Activated CD4-positive, alpha-beta T cell treated with anti-CD3 and anti-CD28 coated beads, Interleukin-2, amount 10 ng/mL, durations not matched to agents 7 days and 5 days (primary cell): ENCODE results near the gene GRAMD1B. TPM values are rescaled to one million over a fixed set of nuclear protein-coding genes. Genes with fewer than 3 reads are reported as not detected.

ENCODE experiments used
- CTCF ChIA-PET: fragments of 350-600 bp; sonication (Branson Sonifier 250); formaldehyde crosslinking; loops from one replicate; lab custom pipeline; 2021; ENCODE audit warnings: antibody characterized with exemption; lab: Charles Lee
- POLR2A ChIA-PET: fragments of 350-600 bp; sonication (Branson Sonifier 250); formaldehyde crosslinking; loops from one replicate; lab custom pipeline; 2021; ENCODE audit warnings: antibody characterized with exemption; lab: Charles Lee
- DNase-seq: peaks from one replicate; pipeline ENCODE4 v3.0.0-alpha.2; 2020
- H3K27ac Mint-ChIP-seq: one replicate; pipeline ENCODE4 v1.8.0; 2021; ENCODE audit warnings: mild to moderate bottlenecking, moderate library complexity, mixed read lengths
- H3K27me3 Mint-ChIP-seq: one replicate; pipeline ENCODE4 v1.8.0; 2021; ENCODE audit warnings: mixed read lengths
- H3K36me3 Mint-ChIP-seq: one replicate; pipeline ENCODE4 v1.8.0; 2021; ENCODE audit warnings: low read depth, mixed read lengths
- H3K4me1 Mint-ChIP-seq: one replicate; pipeline ENCODE4 v1.8.0; 2021; ENCODE audit warnings: mixed read lengths
- H3K4me3 Mint-ChIP-seq: one replicate; pipeline ENCODE4 v1.8.0; 2021; ENCODE audit warnings: mild to moderate bottlenecking, moderate library complexity, mixed read lengths
- H3K9me3 Mint-ChIP-seq: one replicate; pipeline ENCODE4 v1.8.0; 2021; ENCODE audit warnings: mixed read lengths
- total RNA-seq, 2 experiments: library from RNA; stranded (reverse); gene quantifications; one replicate each; pipeline ENCODE4 v1.2.3, GENCODE V29; 2021

Gene GRAMD1B
- total RNA-seq, 2 experiments from 2014 or later, result 35.3 to 36.3 TPM

DNA sequence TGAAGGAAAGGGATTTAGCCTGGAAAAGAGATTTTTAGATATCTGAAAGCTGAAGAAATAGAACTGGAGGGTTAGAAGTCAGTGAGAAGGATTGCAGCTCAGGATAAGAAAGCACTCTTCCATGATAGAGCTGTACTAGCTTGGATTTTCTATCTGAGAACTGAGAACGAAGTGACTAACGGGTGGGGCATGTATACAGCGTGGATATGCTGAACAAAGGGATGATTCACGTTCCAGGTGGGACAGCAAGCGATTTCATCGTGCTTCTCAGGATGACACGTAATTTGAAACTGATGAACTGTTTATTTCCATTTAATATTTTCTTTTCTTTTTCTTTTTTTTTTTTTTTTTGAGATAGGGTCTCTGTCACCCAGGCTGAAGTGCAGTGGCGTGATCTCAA lies 53.0 kb downstream of the GRAMD1B start:
- no peak overlapping the region for H3K27ac Mint-ChIP-seq
- H3K36me3 Mint-ChIP-seq, result peaks cover 19% of the 10 kb centered on the region
- CTCF ChIA-PET, result interaction anchor here (0.6 to 1.3 kb wide), 4 partner anchors 74 to 179 kb away, joined by 3 read pairs; no protein-coding TSS in a partner anchor
- POLR2A ChIA-PET, result no interaction called here
- no peak overlapping the region for H3K4me3 Mint-ChIP-seq
- peaks cover 46% of the 10 kb centered on the region for H3K4me1 Mint-ChIP-seq
- no peaks in the 10 kb centered on the region for H3K27me3 Mint-ChIP-seq
- no peak for DNase-seq
- H3K9me3 Mint-ChIP-seq, result no peaks in the 10 kb centered on the region

GRCh38 chr11:123483466-123483865 lies 53.4 kb downstream of the GRAMD1B start:
- Mint-ChIP-seq H3K9me3 (no peaks in the 10 kb centered on the region), H3K4me1 (peaks cover 42% of the 10 kb centered on the region), H3K36me3 (peaks cover 19% of the 10 kb centered on the region), H3K4me3 (no peak overlapping the region), H3K27me3 (no peaks in the 10 kb centered on the region), H3K27ac (no peak overlapping the region)
- POLR2A ChIA-PET, result no interaction called here
- no peak for DNase-seq
- CTCF ChIA-PET, result interaction anchor here (0.6 to 1.3 kb wide), 3 partner anchors 75 to 180 kb away, joined by 3 read pairs; no protein-coding TSS in a partner anchor

- Mint-ChIP-seq H3K27me3 (no peaks in the 10 kb centered on the region), H3K27ac (no peak overlapping the region), H3K36me3 (peaks cover 19% of the 10 kb centered on the region), H3K4me1 (peaks cover 32% of the 10 kb centered on the region), H3K4me3 (no peak overlapping the region), H3K9me3 (no peaks in the 10 kb centered on the region)
- no peak for DNase-seq
- CTCF ChIA-PET, result no interaction called here
- POLR2A ChIA-PET, result no interaction called here
Measured at GRCh38 chr11:123484448-123484847, 54.4 kb downstream of the GRAMD1B start.

DNA sequence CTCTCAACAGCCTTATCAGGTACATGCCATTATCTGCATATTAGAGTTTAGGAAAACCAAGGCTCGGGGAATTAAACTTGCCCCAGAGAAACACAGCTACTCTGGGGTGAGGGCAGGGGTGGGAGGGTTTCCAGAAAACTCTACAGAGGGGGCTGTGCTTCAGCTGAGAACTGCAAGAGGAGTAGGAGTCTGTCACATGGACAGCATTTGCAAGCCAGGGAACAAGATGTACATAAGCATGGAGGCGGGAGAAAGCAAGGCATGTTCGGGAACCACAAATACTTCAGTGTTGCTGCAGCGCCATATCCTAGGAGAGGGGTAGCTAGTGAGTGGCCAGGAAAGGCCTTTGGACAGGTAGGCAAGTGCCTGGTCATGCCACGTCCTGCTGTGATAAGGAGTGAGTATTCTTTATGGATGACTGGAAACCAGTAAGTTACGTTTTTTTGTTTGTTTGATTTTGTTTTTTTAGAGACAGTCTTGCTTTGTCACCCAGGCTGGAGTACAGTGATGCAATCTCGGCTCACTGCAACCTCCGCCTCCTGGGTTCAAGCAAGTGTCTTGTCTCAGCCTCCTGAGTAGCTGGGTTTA lies 57.2 kb downstream of the GRAMD1B start:
- peaks cover 16% of the 10 kb centered on the region for H3K4me1 Mint-ChIP-seq
- ChIA-PET CTCF (interaction anchor here (0.9 to 1.7 kb wide), 4 partner anchors 9 to 31 kb away, joined by 3 to 4 read pairs (median 3); no protein-coding TSS in a partner anchor), POLR2A (no interaction called here)
- no peaks in the 10 kb centered on the region for H3K27me3 Mint-ChIP-seq
- no peaks in the 10 kb centered on the region for H3K9me3 Mint-ChIP-seq
- H3K36me3 Mint-ChIP-seq, result peaks cover 10% of the 10 kb centered on the region
- no peak for DNase-seq
- H3K27ac Mint-ChIP-seq, result no peak overlapping the region
- H3K4me3 Mint-ChIP-seq, result no peak overlapping the region

DNA sequence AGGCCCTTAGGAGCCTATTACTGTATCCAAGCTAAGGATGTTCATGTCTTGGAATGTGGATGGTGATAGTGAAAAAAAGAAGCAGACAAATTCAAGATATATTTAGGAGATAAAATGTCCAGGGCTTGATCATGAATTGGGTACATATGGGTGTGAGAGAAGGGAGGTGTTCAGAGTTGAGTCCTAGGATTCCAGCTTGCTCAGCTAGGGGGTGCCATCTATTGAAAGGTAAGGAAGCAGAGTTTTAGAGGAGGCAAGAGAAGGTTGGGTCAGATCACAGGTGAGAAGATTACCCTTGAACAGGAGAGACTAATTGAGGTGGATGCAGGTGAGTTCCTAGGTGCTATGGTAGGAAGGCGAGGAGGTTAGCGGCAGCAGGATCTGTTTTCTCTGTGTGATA lies 60.5 kb downstream of the GRAMD1B start:
- peaks cover 2% of the 10 kb centered on the region for H3K36me3 Mint-ChIP-seq
- H3K27ac Mint-ChIP-seq, result no peak overlapping the region
- POLR2A ChIA-PET, result no interaction called here
- H3K9me3 Mint-ChIP-seq, result no peaks in the 10 kb centered on the region
- no peaks in the 10 kb centered on the region for H3K27me3 Mint-ChIP-seq
- CTCF ChIA-PET, result no interaction called here
- H3K4me3 Mint-ChIP-seq, result no peak overlapping the region
- no peak for DNase-seq
- H3K4me1 Mint-ChIP-seq, result peaks cover 17% of the 10 kb centered on the region

- H3K4me3 Mint-ChIP-seq, result no peak overlapping the region
- no peaks in the 10 kb centered on the region for H3K27me3 Mint-ChIP-seq
- ChIA-PET CTCF (interaction anchor here (1.0 kb wide), 1 partner anchor 12 kb away, joined by 3 read pairs; no protein-coding TSS in a partner anchor), POLR2A (no interaction called here)
- no peak overlapping the region for H3K27ac Mint-ChIP-seq
- no peaks in the 10 kb centered on the region for H3K9me3 Mint-ChIP-seq
- no peak for DNase-seq
- no peaks in the 10 kb centered on the region for H3K36me3 Mint-ChIP-seq
- H3K4me1 Mint-ChIP-seq, result peaks cover 17% of the 10 kb centered on the region
Measured at GRCh38 chr11:123491241-123491640, 61.2 kb downstream of the GRAMD1B start.

- Mint-ChIP-seq H3K4me1 (peaks cover 17% of the 10 kb centered on the region), H3K4me3 (no peak overlapping the region), H3K27me3 (no peaks in the 10 kb centered on the region), H3K9me3 (no peaks in the 10 kb centered on the region), H3K27ac (no peak overlapping the region), H3K36me3 (no peaks in the 10 kb centered on the region)
- DNase-seq, result no peak
- POLR2A ChIA-PET, result no interaction called here
- CTCF ChIA-PET, result interaction anchor here (1.3 to 1.9 kb wide), 3 partner anchors 11 to 86 kb away, joined by 4 to 7 read pairs (median 5); no protein-coding TSS in a partner anchor
Measured at GRCh38 chr11:123493349-123494063, 63.4 kb downstream of the GRAMD1B start.

DNA sequence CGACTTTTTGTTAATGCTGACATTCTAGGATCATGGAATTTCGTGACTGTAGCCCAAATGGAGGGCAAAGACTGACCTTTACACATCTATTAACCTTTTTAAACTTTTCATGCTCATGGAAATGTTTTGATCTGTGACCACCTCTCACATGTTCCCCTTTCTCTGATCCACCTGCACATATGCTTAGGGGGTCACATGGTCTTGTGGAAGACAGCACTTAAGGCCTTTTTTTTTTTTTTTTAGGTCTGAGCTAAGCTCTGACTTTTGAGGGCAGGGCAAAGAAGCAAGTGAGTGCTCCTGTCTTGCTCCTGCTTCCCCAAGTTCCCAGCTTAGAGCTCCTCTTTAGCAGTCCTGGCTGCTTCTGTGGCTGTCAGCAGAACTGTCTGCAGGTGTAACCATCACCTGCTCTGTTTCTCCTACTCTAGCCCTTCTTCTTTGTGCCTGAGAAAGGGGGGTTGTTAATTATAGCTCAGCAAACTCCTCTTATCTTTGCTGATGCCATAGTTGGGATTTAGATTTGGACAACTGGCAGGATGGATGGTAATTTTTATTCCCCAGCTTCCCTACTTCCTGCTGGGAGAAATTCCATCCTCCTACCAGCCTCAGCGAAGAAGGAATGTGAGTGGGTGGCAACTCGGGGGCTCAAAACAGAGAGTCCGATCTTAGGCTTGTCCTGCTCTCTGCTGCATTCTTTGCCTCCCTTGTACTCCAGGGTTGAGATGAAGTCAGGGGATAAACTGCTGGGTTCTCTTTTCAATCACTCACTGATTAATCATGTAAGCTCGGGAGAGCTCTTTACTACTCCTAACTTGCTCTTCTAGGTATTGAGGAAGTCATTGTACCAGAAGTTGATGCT lies 64.4 kb downstream of the GRAMD1B start:
- peaks cover 17% of the 10 kb centered on the region for H3K4me1 Mint-ChIP-seq
- ChIA-PET POLR2A (no interaction called here), CTCF (interaction anchor here (1.7 to 1.9 kb wide), 2 partner anchors 11 to 12 kb away, joined by 5 to 7 read pairs; no protein-coding TSS in a partner anchor)
- no peaks in the 10 kb centered on the region for H3K27me3 Mint-ChIP-seq
- H3K4me3 Mint-ChIP-seq, result no peak overlapping the region
- H3K9me3 Mint-ChIP-seq, result no peaks in the 10 kb centered on the region
- no peak overlapping the region for H3K27ac Mint-ChIP-seq
- no peaks in the 10 kb centered on the region for H3K36me3 Mint-ChIP-seq
- DNase-seq, result no peak

- H3K4me3 Mint-ChIP-seq, result no peak overlapping the region
- POLR2A ChIA-PET, result interaction anchor here (0.5 to 1.1 kb wide), 2 partner anchors 10 to 196 kb away, joined by 3 to 4 read pairs; no protein-coding TSS in a partner anchor
- H3K4me1 Mint-ChIP-seq, result peaks cover 40% of the 10 kb centered on the region
- no peak for DNase-seq
- H3K36me3 Mint-ChIP-seq, result peaks cover 5% of the 10 kb centered on the region
- CTCF ChIA-PET, result interaction anchor here (0.9 to 2.2 kb wide), 3 partner anchors 11 to 18 kb away, joined by 3 to 5 read pairs (median 4); no protein-coding TSS in a partner anchor
- H3K27me3 Mint-ChIP-seq, result no peaks in the 10 kb centered on the region
- no peak overlapping the region for H3K27ac Mint-ChIP-seq
- no peaks in the 10 kb centered on the region for H3K9me3 Mint-ChIP-seq
Measured at GRCh38 chr11:123504401-123504800, 74.3 kb downstream of the GRAMD1B start.

- no peak overlapping the region for H3K4me3 Mint-ChIP-seq
- ChIA-PET CTCF (interaction anchor here (0.7 to 2.2 kb wide), 2 partner anchors 12 to 405 kb away, joined by 3 to 5 read pairs; no protein-coding TSS in a partner anchor), POLR2A (no interaction called here)
- no peaks in the 10 kb centered on the region for H3K9me3 Mint-ChIP-seq
- H3K4me1 Mint-ChIP-seq, result peaks cover 40% of the 10 kb centered on the region
- no peak for DNase-seq
- peaks cover 5% of the 10 kb centered on the region for H3K36me3 Mint-ChIP-seq
- H3K27me3 Mint-ChIP-seq, result no peaks in the 10 kb centered on the region
- peak overlapping the region; percentile 3 for H3K27ac Mint-ChIP-seq
Measured at GRCh38 chr11:123505546-123506299, 75.7 kb downstream of the GRAMD1B start.

DNA sequence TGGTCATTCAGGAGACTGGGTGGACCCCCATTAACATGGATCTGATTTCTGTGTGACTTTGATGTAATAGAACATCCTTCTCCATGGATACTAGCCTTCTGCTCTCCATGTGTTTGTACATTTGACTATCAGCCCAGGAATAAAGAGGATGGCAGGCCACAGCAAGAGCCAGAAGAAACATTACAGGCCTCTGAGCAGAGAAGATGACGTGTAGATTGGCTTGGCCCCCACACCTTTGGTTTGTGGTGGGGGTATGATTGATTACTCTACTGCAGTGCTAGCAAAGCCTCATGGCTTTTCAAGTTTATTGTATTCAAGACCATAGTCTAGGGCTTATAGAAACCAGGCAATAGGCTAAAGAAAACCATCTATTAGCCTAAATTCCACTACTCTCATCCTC lies 77.0 kb downstream of the GRAMD1B start:
- ChIA-PET POLR2A (no interaction called here), CTCF (no interaction called here)
- peaks cover 52% of the 10 kb centered on the region for H3K4me1 Mint-ChIP-seq
- H3K36me3 Mint-ChIP-seq, result peaks cover 5% of the 10 kb centered on the region
- H3K9me3 Mint-ChIP-seq, result no peaks in the 10 kb centered on the region
- no peak overlapping the region for H3K4me3 Mint-ChIP-seq
- no peaks in the 10 kb centered on the region for H3K27me3 Mint-ChIP-seq
- H3K27ac Mint-ChIP-seq, result peak overlapping the region; percentile 36
- no peak for DNase-seq
